ENCODE results near the gene MTG2.

- TF ChIP-seq POLR2A (IDR thresholded peaks at IDR 0.05) (no peak), CTCF (IDR thresholded peaks at IDR 0.05) (no peak)
These were observed 49.4 kb downstream of the MTG2 start for GRCh38 chr20:62232194-62232593.
